Prostate gland (tissue), 2 donors: ENCODE measurements around the gene SCIN.

ENCODE experiments used
- POLR2A ChIP-seq: fragments of 450-650 bp; IDR thresholded peaks from one replicate; pipeline ENCODE4 v1.6.1; 2016; ENCODE audit warnings: antibody characterized with exemption, mild to moderate bottlenecking
- TF ChIP-seq, protein P1 (sequence below), 4 experiments: fragments of 200-600 bp in 2 of 4; fragments of 450-650 bp in 2 of 4; sonication (generic) in 2 of 4; IDR thresholded peaks; 1 replicate in 3 of 4; 2 replicates in 1 of 4; pipeline ENCODE4 v1.5.1; 2016 to 2019; ENCODE audit warnings: antibody characterized with exemption in 4 of 4, mild to moderate bottlenecking in 2 of 4, moderate library complexity in 2 of 4

DNA sequence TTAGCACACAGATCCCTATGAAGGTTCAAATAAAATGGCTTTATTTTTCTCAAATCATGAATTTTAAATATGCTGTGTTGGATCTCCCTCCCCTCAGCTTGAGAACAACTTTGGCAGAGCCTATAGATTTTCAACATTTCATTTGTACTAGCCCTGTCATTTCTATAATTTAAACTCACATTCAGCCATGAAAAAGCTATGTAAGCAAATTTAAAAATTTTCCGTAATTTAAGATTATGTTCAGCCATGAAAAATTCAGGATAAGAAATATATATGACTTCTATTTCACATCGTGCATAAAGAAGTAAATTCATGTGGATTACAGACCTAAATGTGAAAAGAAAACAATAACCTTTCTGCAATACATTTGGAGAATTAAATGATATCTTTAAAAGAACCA, 36.5 kb upstream of the SCIN start:
- TF ChIP-seq, protein P1, sequence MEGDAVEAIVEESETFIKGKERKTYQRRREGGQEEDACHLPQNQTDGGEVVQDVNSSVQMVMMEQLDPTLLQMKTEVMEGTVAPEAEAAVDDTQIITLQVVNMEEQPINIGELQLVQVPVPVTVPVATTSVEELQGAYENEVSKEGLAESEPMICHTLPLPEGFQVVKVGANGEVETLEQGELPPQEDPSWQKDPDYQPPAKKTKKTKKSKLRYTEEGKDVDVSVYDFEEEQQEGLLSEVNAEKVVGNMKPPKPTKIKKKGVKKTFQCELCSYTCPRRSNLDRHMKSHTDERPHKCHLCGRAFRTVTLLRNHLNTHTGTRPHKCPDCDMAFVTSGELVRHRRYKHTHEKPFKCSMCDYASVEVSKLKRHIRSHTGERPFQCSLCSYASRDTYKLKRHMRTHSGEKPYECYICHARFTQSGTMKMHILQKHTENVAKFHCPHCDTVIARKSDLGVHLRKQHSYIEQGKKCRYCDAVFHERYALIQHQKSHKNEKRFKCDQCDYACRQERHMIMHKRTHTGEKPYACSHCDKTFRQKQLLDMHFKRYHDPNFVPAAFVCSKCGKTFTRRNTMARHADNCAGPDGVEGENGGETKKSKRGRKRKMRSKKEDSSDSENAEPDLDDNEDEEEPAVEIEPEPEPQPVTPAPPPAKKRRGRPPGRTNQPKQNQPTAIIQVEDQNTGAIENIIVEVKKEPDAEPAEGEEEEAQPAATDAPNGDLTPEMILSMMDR (IDR thresholded peaks at IDR 0.05), result no peak
- TF ChIP-seq POLR2A, result no peak
